ENCODE results near the gene SPOP. TPM values are rescaled to one million over a fixed set of nuclear protein-coding genes. Genes with fewer than 3 reads are reported as not detected.
"Not testable (repeated sequence)": the region's sequence is repeated elsewhere in the genome, so short reads cannot be mapped to it uniquely, and the experiment has no call there.

The SPOP gene
- 53.1 TPM for polyA plus RNA-seq (ENCODE audit: insufficient read length)

DNA sequence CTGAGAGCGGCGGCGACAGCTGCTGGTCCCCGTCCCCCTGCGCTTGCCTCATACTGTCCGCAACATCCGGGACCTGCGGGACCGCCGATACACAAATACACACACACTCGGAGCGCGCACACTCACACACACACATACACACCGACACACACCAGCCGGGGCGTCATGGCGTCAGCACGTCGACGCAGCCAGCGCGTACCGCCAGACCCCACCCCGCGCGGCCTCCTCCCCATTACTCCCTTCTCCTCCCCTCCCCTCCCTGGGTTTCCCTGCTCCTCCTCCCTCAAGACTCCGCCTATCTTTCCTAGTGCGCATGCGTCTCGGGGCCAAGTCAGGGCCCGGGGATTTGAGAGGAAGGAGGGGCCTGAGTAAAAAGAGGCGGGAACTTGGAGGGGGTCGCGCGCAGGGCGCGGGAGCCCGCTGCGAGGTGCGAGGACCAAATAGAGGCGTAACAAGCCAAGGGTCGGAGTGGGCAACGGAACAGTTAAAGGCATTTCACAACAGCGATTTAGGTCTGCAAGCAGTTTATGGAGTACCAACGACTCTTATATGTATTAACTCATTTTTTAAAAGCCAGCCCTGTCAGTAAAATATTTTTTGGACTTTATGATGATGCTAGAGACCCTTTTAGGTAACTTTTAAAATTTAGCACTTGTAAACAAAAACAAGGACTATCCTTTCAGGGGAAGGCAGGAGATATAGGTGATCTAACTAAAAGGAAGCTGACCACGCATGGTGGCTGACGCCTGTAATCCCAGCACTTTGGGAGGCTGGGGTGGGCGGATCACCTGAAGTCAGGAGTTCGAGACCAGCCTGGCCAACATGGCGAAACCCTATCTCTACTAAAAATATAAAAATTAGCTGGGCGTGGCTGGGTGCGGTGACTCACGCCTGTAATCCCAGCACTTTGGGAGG is at the start of gene SPOP:
Gene SPOP, minus strand, starts transcription at position 165 of the 915 bp plus-strand sequence. CDS start 55,287 bp downstream, outside the sequence.
- peak; percentile 99 for DNase-seq

DNA sequence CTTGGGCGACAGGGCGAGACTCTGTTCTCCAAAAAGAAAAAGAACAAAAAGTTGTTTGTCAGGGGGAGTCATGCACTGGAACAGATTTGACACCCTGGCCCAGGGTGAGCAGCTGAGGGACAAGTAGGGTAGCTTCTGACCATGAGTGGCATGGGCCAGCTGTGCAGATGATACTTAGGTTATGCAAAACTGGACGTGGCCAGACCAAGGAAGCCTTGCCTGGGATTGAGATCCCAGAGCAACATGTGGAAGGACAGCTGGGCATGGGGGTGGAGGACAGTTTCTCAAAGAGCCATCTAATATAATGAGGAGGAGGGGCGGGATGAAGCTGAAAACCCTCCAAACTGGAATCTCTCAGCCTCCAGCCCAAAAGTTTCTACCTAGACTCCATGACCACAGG is 49.5 kb upstream of the SPOP start:
- DNase-seq = peak; percentile 54

DNA sequence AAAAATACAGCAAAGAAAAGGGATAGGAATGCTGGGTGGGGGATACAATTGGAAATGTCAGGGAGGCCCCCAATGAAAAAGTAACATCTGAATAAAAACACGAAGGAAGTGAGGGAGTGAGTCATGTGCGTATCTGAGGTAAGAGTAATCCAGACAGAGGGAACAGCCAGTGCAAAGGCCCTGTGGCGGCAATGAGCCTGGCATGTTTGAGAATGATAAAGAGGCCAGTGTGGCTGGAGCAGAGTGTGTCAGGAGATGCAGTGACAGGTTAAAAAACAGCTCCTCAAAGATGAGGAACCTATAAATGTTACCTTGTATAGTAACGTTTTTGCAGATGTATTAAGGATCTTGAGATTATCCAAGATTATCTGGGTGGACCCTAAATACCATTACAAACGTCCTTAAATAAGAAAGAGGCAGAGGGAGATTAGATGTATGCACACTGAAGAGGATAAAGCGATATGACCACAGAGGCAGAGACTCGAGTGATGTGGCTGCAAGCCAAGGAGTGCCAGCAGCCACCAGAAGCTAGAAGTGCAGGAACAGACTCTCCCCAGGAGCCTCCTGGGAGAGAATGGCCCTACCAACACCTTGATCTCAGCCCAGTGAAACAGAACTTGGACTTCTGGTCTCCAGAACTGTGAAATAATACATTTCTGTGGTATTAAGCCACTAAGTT is 47.7 kb upstream of the SPOP start:
- DNase-seq = no peak

DNA sequence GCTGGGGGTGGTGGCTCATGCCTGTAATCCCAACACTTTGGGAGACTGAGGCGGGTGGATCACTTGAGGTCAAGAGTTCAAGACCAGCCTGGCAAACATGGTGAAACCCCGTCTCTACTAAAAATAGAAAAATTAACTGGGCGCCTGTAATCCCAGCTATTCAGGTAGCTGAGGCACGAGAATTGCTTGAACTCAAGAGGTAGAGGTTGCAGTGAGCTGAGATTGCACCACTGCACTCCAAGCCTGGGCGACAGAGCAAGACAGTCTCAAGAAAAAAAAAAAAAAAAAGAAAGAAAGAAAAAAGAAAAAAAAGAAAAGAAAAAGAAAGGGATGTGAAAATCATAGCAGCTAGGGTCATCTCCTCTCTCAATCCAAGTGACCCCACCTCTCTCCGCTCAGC is 46.7 kb upstream of the SPOP start:
- DNase-seq = not testable (repeated sequence)

DNA sequence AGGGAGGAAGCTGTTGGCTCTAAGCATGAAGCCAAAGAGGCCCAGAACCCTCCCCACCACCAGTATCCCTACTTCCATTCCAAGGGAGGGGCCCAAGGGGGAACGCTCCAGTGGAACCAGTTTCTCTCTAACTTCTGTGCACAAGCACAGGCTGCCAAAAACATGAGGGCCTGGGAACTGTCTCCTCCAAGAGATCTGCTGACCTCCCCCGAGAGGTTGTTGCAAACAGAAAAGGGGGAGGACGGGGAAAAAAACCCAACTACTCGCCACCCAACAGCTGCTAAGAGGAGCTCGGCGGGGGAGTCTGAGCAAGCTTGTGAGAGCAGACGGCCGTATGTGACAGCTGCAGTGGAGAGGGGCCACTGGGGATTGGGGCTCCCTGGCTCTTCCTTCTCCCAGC is 45.5 kb upstream of the SPOP start:
- DNase-seq = peak; percentile 78

DNA sequence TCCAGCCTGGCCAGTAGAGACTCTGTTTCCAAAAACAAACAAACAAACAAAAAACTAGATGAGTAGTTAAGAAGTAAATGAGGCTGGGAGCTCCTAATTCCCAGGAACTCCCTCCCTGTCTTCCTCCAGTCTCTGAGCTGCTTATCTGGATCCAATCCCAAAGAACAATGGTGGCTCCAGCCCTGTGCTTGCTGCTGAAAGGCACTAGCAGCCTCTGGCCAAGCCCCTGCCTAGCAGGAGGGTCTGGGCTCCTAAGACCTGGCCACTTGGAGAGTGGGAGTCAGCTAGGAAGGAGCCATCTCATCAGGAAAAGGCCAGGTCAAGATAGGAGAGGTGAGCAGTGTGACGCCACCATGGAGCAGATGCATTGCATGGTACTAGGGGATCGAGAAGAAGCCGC is 44.2 kb upstream of the SPOP start:
- no peak for DNase-seq

DNA sequence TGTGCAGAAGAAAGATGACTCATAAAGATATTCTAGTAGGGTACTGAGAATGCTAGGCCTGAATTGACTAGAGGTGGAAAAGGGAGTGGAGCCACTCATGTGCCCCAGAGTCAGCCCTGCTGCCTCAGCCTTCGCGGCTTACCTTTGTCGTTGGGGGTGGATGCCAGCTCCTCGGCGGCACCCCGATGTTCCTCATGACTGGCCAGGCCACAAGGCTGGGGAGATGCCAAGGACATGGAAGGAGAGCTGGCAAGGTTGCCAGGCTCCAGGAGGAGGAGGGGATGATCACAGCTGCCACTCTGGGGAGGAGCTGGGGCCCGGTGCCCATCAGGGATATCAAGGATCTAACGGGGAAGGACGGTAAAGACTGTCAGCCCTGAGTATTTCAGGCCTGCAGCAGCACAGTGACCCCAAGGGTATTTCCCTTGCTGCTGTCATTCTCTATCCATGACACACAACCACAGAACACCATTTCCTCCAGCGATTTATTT is 39.5 kb upstream of the SPOP start:
- no peak for DNase-seq

DNA sequence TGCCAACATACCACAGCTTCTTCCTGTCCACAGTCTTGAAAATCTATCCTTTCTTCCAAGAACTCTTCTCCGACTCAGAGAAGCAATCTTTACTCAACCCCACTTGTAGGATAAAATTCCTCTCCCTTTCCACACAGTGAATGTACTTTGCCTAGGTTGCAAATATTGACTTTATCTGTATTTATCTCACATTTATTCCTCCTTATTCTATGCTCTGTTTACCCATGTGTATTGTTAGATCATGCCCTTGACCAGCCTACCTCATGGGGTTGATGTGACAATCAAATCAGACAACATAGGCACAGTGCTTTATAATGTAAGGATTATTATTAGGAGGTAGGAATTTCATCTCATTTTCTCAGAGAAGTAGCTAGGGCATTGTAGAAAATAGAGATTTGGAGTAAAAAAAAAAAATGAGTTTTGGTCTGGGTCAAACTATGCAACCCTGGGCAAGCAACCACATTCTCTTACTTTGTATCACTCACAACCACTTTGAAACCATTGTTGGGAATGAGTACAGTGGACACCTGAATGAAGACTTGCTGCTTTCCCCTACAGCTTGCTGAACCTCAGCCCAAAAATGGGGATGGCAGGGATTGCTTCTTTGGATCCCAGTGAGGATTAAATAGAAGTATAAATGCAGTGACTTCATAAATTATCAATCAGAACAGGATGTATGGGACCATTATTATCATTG is 38.9 kb upstream of the SPOP start:
- DNase-seq = no peak

DNA sequence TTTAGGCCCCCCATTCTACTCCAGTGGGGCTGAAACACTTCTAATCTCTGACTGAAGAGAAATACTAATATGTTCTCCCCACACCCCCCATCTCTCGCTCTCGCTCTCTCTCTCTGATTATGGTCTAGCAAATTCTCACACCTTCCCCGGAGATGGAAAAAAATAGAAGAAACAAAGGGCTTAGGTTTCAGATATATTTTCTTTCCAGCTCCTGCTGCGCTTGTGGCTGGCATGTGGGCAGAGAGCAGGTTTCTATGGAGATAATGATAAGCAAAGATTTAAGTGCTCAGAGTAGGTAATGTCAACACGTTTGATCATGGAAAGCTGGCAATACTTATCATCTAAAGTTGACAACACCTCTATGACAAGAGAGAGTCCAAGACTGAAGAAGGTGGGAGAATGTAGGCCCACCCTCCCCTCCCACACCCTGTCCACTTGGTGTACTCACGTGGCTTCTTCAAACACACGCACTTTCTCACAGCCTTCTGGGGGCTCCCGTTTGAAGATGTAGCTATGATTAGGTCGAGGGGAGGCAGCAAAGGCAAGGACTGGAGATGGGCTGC is 37.9 kb upstream of the SPOP start:
- DNase-seq = no peak

DNA sequence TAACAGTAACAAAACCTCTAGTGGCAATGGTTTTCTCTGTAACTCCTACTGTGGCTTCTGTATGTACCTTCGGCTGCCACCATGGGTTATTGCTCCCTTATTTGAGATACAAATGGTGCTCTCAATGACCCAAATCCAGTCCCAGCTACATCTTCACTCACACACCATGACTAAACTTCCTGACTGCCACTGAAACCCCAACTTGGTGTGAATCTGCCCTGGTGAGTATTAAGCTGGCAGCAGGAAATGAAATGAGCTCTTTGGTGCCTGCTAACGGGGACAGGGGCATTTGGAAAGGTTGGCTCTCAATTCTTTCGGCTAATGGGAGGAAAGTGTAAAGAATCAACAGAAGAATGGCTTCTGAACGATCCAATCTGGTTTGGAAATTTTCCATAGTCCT is 37.3 kb upstream of the SPOP start:
- DNase-seq = no peak

DNA sequence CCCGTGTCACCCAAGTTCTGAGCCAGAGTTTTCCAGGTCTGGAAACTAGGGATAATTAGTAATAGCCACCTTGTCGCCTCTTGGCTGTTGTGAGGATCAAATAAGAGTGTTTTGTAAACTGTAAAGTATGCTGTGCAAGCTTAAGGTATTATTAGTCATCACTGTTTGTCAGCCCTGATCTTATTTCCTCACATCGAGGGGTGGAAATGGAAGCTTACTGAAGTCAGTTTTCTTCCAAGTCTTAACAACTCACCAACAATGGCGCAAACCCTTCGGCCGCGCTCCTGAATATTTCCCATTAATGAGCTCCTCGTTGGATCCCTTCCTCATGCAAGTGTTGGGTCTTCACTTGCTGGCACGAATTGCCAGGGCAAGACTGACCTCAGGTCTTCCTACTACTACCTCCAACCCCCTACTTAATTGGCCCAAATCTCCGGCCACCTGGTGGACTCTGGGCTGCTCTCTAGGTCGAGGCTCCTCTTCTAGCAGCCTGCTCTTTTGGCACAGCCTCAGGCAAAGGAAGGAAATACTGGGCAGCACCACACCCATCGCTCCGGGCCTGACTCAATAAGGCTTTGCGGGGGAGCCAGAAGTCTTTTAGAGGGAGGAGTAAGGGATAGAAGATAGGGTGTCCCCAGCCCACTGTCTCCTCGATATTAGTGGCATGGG is 30.8 kb upstream of the SPOP start:
- DNase-seq = no peak

DNA sequence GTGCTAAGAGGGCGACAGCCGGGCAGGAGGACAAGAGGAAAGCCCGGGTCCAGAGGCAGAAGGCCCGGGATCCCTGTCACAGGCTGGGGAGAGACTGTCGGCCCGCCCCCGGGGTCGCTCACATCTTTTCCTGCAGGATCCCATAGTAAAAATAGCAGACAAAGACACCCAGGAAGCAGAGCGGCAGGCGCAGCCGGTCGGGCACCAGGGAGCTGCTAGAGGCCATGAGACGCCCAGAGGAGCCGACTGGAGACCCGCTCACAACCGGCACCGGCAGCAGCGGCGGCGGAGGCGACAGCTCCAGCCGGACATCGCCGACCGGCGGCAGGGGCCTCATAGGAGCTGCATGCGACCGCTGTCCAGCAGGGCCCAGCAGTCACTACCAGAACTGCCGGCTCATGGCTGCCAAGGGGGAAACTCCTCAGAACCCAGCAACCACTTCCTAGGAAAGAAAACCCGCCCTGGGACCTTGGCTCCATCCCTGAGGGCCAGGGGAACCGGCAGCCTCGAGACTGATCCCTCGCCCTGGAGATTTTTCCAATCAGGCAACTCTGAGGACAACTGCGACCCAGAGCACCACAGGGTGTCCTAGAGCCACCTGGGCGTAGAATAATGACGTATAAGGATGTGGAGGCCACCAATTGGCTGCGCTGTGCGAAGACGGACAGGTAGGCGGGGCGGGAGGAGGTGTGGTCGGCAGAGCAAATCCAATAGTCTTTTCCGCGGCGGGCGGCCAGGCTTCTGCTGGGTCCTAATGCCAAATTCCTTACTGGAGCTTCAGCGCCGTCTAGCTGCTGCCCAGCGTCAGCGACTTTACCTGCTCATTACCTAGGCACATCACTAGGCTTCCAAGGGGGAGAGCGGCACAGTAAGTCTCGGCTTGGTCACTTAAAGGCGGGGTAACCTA is 30.0 kb upstream of the SPOP start, which contains the start of gene SLC35B1:
Gene SLC35B1, minus strand, starts transcription at position 357 of the 907 bp plus-strand sequence. Its CDS starts 131 bp downstream, at position 226.
- peak; percentile 99 for DNase-seq

DNA sequence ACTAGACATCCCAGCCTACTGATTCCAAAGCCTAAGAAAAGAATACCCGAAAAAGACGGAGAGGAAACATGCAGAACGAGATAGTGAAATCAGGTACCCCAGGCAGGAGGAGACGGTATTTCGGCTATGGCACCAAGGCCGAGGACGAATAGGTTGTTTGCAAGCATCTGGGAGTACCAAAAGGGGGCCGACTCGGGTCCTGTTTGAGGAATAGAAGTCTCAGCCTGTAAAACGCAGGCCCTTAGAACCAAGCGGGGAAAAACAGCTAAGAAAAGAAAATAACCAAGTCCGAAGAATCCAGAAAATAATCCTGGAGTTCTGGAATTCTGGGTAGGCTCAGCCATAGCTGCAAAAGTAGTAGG is 29.3 kb upstream of the SPOP start:
- no peak for DNase-seq

DNA sequence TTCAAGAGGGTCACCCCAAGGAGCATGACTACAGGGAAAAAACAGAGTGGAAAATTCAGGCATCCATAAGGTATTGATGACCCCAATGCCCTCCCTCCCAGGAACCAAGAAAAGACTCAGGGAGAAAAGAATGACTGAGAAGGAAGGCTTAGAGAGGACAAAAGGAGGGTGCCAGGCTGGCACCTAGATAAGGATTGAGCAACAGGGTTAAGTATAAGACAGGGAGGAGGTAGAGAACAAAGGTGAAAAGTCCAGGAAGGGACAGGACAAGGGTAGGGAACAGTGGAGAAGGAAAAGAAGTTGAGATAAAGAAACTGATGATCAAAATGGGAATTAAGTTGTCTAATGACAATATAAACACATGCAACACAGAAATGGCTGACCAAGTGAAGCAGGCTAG is 27.4 kb upstream of the SPOP start:
- DNase-seq = no peak

DNA sequence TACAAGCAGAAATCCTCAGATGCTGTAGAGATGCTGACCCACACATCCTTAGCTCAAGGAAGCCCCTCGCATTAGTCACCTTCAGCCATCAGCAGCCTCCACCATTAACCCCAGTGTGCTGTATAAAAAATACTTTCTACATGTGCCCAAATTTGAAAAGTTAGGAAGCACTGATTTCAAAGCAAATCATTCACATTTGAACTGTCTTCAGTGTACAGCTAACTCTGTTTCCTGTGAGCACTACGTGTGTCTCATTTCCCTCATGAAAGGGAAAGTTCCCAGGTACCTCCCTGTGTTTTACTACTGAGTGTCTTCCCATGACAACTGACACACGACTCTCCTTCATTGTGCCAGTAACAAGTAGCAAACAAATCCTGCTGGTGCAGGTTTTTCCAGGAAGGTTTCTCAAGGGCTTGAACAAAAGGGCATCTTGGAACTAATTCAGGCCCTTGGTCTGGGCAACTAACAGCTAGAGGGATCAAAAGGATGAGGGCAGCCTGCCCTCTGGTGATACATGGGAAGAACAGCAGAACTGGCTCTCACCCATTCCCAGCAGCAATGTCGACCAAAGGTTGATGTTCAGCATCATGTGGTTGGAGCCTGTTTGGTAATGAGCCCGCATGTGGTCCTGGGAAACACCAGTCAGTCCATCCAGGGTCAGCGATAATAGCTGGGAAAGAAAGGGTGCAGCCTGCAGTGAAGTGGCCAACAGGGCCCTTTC is 25.8 kb upstream of the SPOP start:
- no peak for DNase-seq

DNA sequence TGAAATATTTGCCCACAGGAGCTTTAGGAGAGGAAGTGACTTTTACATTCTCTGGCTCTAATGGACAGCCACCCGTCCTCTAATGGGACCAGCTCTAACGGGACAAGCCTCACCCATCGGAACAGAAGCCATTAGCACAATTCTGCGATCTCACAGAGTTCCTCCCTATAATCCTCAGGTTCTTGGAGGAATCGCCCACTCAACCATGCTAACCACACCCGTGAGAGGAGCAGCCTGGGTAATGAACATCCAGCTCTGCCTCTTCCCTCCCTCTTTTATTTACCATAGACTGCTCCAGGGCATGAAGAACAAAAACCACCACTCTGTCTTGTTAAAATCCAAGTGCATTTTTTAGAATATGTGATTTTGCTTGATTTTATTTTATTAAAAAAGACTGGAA is 23.1 kb upstream of the SPOP start:
- DNase-seq = no peak

DNA sequence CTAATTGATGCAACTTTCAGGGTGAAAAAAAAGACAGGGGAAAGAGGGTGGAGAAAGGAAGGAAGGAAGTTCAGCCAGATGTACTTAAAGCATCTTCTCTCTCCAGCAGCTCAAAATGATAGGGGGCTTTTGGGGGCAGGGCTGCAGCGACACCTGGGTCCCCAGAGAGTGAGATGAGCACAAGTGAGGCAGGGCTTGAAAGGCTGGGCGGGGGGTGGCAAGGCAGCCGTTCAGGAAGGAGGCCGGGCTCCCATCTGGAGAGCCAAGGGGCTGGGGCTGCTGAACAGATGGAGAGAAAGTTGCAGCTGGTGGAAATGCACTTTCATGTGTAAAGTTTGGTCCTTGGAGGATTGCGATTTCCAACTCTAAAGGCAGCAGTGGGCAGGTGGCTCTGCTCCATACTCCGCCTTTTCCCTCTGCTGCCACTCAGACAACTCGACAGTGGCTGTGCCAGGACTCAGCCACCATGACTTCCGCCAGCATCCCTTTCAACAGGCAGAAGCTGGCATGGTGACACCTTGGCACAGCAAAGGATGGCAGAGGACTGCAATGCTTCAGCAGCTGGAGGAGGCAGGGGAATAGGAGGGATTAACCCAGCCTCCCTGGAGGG is 22.2 kb upstream of the SPOP start:
- DNase-seq = no peak

DNA sequence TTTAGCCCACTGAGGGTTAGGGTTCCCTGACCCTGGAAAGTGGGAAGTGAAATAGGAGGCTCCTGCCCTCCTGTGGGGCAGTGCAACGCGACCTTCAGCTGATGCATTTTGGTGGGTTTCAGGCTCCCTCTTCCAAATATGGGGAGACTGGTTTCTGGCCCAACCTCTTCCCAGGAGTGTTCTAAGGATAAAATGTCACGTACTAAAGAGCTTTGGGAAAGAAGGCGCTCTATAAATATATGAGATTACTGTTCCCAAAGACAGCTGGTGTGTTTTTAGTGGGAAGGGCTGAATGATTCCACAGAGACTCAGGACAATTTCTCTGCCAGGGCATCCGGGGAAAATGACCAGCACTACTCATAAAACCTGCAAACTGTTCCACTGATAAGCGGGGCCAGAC is 20.1 kb upstream of the SPOP start:
- no peak for DNase-seq

DNA sequence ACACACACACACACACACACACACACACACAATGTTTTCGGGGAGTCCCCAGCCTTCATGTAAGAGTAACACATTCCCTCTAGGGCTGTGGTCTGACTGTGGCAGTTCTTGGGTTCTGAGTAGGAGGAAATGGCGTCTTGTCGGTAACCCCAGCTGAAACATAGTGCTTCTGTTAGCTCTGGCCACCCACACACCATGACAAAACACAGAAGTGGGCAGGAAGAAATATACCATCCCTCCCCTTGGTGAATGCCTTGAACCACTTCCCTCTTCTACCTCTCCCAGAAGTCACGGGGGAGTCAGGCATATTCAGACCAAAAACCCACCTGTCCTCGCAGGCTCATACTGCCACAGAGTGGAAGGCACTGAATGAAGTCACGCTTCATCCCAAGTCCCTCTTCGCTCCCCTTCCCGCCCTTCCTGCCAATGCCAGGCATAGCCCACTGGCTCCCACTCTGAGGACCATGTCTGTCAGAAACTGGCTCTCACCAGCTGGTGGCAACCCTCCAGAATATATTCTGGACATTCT is 18.4 kb upstream of the SPOP start:
- no peak for DNase-seq

Measured in hindlimb muscle (tissue), 1 donor.